Measurements from ENCODE around the gene TNFSF12.

Gene TNFSF12

GRCh38 chr17:7548585-7549400 lies at the start of gene TNFSF12:
Gene TNFSF12 (plus strand): TSS chr17:7549058. CDS start chr17:7549154, 96 bp downstream.
- Histone ChIP-seq H3K36me3 (ENCODE audit: insufficient read depth, low read depth, low read length) (no peaks in the 10 kb centered on the region), H3K27ac (ENCODE audit: low read length) (no peak within 1 kb of the TSS), H3K4me3 (ENCODE audit: low read length) (peak within 1 kb of the TSS; percentile 77), H3K9ac (ENCODE audit: low read depth, low read length) (peak within 1 kb of the TSS; percentile 50; the same call in 1 of the 2 replicates), H3K9me3 (ENCODE audit: insufficient read depth, low read depth, low read length) (no peaks in the 10 kb centered on the region), H3K4me1 (ENCODE audit: insufficient read depth, low read length) (no peaks in the 10 kb centered on the region), H3K27me3 (ENCODE audit: insufficient read depth, low read length) (peaks cover 23% of the 10 kb centered on the region; the same call in 1 of the 2 replicates)

- H3K36me3 ChIP-seq (ENCODE audit: insufficient read depth, low read depth, low read length): peaks cover 90% of the 10 kb centered on the region
- H3K9me3 ChIP-seq (ENCODE audit: insufficient read depth, low read depth, low read length): no peaks in the 10 kb centered on the region
- H3K4me1 ChIP-seq (ENCODE audit: insufficient read depth, low read length): no peaks in the 10 kb centered on the region
- H3K27ac ChIP-seq (ENCODE audit: low read length): no peak overlapping the region
- H3K27me3 ChIP-seq (ENCODE audit: insufficient read depth, low read length): no peaks in the 10 kb centered on the region
- H3K9ac ChIP-seq (ENCODE audit: low read depth, low read length): no peak overlapping the region
- H3K4me3 ChIP-seq (ENCODE audit: low read length): no peak overlapping the region
These were observed 49.7 kb upstream of the TNFSF12 start for GRCh38 chr17:7499161-7499560.

- H3K4me1 ChIP-seq (ENCODE audit: insufficient read depth, low read length): no peaks in the 10 kb centered on the region
- no peaks in the 10 kb centered on the region for H3K27me3 ChIP-seq (ENCODE audit: insufficient read depth, low read length)
- no peak overlapping the region for H3K4me3 ChIP-seq (ENCODE audit: low read length)
- H3K9me3 ChIP-seq (ENCODE audit: insufficient read depth, low read depth, low read length): no peaks in the 10 kb centered on the region
- H3K9ac ChIP-seq (ENCODE audit: low read depth, low read length): no peak overlapping the region
- H3K27ac ChIP-seq (ENCODE audit: low read length): no peak overlapping the region
- H3K36me3 ChIP-seq (ENCODE audit: insufficient read depth, low read depth, low read length): peaks cover 97% of the 10 kb centered on the region
These were observed 47.1 kb upstream of the TNFSF12 start for GRCh38 chr17:7501729-7502128.

- Histone ChIP-seq H3K4me3 (ENCODE audit: low read length) (no peak overlapping the region), H3K27ac (ENCODE audit: low read length) (no peak overlapping the region), H3K9me3 (ENCODE audit: insufficient read depth, low read depth, low read length) (no peaks in the 10 kb centered on the region), H3K36me3 (ENCODE audit: insufficient read depth, low read depth, low read length) (peaks cover 97% of the 10 kb centered on the region), H3K9ac (ENCODE audit: low read depth, low read length) (no peak overlapping the region), H3K27me3 (ENCODE audit: insufficient read depth, low read length) (no peaks in the 10 kb centered on the region), H3K4me1 (ENCODE audit: insufficient read depth, low read length) (no peaks in the 10 kb centered on the region)
These were observed 46.5 kb upstream of the TNFSF12 start for GRCh38 chr17:7502171-7502847.

GRCh38 chr17:7502987-7503386 lies 45.9 kb upstream of the TNFSF12 start:
- Histone ChIP-seq H3K4me3 (ENCODE audit: low read length) (no peak overlapping the region), H3K27me3 (ENCODE audit: insufficient read depth, low read length) (no peaks in the 10 kb centered on the region), H3K36me3 (ENCODE audit: insufficient read depth, low read depth, low read length) (peaks cover 96% of the 10 kb centered on the region), H3K27ac (ENCODE audit: low read length) (no peak overlapping the region), H3K9me3 (ENCODE audit: insufficient read depth, low read depth, low read length) (no peaks in the 10 kb centered on the region), H3K9ac (ENCODE audit: low read depth, low read length) (no peak overlapping the region), H3K4me1 (ENCODE audit: insufficient read depth, low read length) (no peaks in the 10 kb centered on the region)

- Histone ChIP-seq H3K9me3 (ENCODE audit: insufficient read depth, low read depth, low read length) (no peaks in the 10 kb centered on the region), H3K36me3 (ENCODE audit: insufficient read depth, low read depth, low read length) (peaks cover 96% of the 10 kb centered on the region), H3K4me1 (ENCODE audit: insufficient read depth, low read length) (no peaks in the 10 kb centered on the region)
These were observed 45.3 kb upstream of the TNFSF12 start for GRCh38 chr17:7503521-7503920.

GRCh38 chr17:7508145-7508544 lies 40.7 kb upstream of the TNFSF12 start:
- Histone ChIP-seq H3K4me1 (ENCODE audit: insufficient read depth, low read length) (no peaks in the 10 kb centered on the region), H3K9ac (ENCODE audit: low read depth, low read length) (no peak overlapping the region), H3K36me3 (ENCODE audit: insufficient read depth, low read depth, low read length) (peaks cover 98% of the 10 kb centered on the region), H3K27me3 (ENCODE audit: insufficient read depth, low read length) (no peaks in the 10 kb centered on the region), H3K27ac (ENCODE audit: low read length) (no peak overlapping the region), H3K4me3 (ENCODE audit: low read length) (no peak overlapping the region), H3K9me3 (ENCODE audit: insufficient read depth, low read depth, low read length) (no peaks in the 10 kb centered on the region)

More at GRCh38 chr17:7503521-7503920, 45.3 kb upstream of the TNFSF12 start:
- Histone ChIP-seq H3K27ac (ENCODE audit: low read length) (no peak overlapping the region), H3K4me3 (ENCODE audit: low read length) (no peak overlapping the region), H3K9ac (ENCODE audit: low read depth, low read length) (no peak overlapping the region), H3K27me3 (ENCODE audit: insufficient read depth, low read length) (no peaks in the 10 kb centered on the region)

GRCh38 chr17:7508846-7509245 lies 40.0 kb upstream of the TNFSF12 start:
- Histone ChIP-seq H3K4me3 (ENCODE audit: low read length) (no peak overlapping the region), H3K4me1 (ENCODE audit: insufficient read depth, low read length) (no peaks in the 10 kb centered on the region), H3K36me3 (ENCODE audit: insufficient read depth, low read depth, low read length) (peaks cover 98% of the 10 kb centered on the region), H3K9ac (ENCODE audit: low read depth, low read length) (no peak overlapping the region), H3K27me3 (ENCODE audit: insufficient read depth, low read length) (no peaks in the 10 kb centered on the region), H3K27ac (ENCODE audit: low read length) (no peak overlapping the region), H3K9me3 (ENCODE audit: insufficient read depth, low read depth, low read length) (no peaks in the 10 kb centered on the region)

GRCh38 chr17:7509937-7510336 lies 38.9 kb upstream of the TNFSF12 start:
- H3K27ac ChIP-seq (ENCODE audit: low read length): no peak overlapping the region
- no peak overlapping the region for H3K9ac ChIP-seq (ENCODE audit: low read depth, low read length)
- H3K4me3 ChIP-seq (ENCODE audit: low read length): no peak overlapping the region
- no peaks in the 10 kb centered on the region for H3K4me1 ChIP-seq (ENCODE audit: insufficient read depth, low read length)
- no peaks in the 10 kb centered on the region for H3K9me3 ChIP-seq (ENCODE audit: insufficient read depth, low read depth, low read length)
- H3K27me3 ChIP-seq (ENCODE audit: insufficient read depth, low read length): no peaks in the 10 kb centered on the region
- H3K36me3 ChIP-seq (ENCODE audit: insufficient read depth, low read depth, low read length): peaks cover 95% of the 10 kb centered on the region

- H3K27ac ChIP-seq (ENCODE audit: low read length): no peak overlapping the region
- no peaks in the 10 kb centered on the region for H3K27me3 ChIP-seq (ENCODE audit: insufficient read depth, low read length)
- H3K4me1 ChIP-seq (ENCODE audit: insufficient read depth, low read length): no peaks in the 10 kb centered on the region
- no peak overlapping the region for H3K9ac ChIP-seq (ENCODE audit: low read depth, low read length)
- peaks cover 85% of the 10 kb centered on the region for H3K36me3 ChIP-seq (ENCODE audit: insufficient read depth, low read depth, low read length)
- no peak overlapping the region for H3K4me3 ChIP-seq (ENCODE audit: low read length)
- H3K9me3 ChIP-seq (ENCODE audit: insufficient read depth, low read depth, low read length): no peaks in the 10 kb centered on the region
These were observed 37.8 kb upstream of the TNFSF12 start for GRCh38 chr17:7511108-7511507.

- no peaks in the 10 kb centered on the region for H3K27me3 ChIP-seq (ENCODE audit: insufficient read depth, low read length)
- H3K27ac ChIP-seq (ENCODE audit: low read length): no peak overlapping the region
- no peaks in the 10 kb centered on the region for H3K4me1 ChIP-seq (ENCODE audit: insufficient read depth, low read length)
- H3K4me3 ChIP-seq (ENCODE audit: low read length): no peak overlapping the region
- no peak overlapping the region for H3K9ac ChIP-seq (ENCODE audit: low read depth, low read length)
- peaks cover 75% of the 10 kb centered on the region for H3K36me3 ChIP-seq (ENCODE audit: insufficient read depth, low read depth, low read length)
- H3K9me3 ChIP-seq (ENCODE audit: insufficient read depth, low read depth, low read length): no peaks in the 10 kb centered on the region
These were observed 36.8 kb upstream of the TNFSF12 start for GRCh38 chr17:7512105-7512504.
